Inflammatory macrophage treated with lipopolysaccharide for 1 hour (primary cell): ENCODE measurements around the gene RNF148.

Source experiments
- DNase-seq, 2 donors: peaks; one replicate each; pipeline ENCODE4 v3.0.0-alpha.2; 2020 to 2022

RNF148 gene, protein sequence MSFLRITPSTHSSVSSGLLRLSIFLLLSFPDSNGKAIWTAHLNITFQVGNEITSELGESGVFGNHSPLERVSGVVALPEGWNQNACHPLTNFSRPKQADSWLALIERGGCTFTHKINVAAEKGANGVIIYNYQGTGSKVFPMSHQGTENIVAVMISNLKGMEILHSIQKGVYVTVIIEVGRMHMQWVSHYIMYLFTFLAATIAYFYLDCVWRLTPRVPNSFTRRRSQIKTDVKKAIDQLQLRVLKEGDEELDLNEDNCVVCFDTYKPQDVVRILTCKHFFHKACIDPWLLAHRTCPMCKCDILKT

DNA sequence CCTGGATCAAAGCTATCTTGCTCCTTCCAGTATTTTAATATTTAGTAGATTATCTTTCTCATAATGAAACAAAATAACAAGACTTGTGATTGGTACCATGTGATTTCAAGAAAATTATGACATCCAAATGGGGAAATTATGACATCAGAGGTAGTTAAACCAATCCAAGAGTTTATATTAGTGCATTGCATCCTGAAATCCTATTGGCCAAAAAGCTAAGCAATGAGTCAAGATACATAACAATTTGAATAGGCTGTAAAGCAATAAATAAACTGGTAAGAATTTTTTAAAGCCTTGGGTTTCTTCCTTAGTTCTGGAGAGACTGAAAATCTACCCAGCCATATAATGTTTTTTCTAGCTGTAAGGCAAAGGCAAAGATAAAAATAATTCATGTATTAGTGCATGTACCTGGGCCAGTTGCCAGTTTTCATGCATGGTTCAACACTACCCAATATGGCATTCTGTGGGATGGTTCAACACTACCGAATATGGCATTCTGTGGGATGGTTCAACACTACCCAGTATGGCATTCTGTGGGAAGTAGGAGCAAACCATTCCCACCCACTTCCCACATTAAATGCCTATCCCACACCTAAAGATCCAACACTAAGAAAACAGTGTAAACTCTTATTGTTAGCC is at the start of gene RNF148:
RNF148 (minus strand) TSS at position 51 of the 639 bp plus-strand sequence. CDS start 172 bp downstream, outside the sequence.
- no peak for DNase-seq

DNA sequence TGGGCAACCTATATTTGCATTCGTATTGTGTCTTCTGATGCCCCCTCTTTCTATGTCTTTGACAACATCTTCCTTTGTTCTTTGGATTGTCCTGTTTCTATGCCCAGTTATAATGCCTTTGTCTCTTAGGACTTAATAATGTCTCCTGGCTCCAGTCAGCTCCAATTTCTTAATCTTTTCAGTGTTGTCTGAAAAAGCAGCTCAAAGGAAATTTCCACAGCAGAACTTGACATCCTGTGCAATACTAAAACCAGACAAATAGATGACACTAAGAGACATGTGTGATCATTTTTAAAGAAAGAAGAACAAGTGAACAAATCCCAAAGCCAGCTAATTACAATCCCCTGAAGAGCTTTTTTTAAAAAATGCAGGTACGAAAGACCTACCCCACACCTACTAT is 47.7 kb upstream of the RNF148 start:
- no peak for DNase-seq

DNA sequence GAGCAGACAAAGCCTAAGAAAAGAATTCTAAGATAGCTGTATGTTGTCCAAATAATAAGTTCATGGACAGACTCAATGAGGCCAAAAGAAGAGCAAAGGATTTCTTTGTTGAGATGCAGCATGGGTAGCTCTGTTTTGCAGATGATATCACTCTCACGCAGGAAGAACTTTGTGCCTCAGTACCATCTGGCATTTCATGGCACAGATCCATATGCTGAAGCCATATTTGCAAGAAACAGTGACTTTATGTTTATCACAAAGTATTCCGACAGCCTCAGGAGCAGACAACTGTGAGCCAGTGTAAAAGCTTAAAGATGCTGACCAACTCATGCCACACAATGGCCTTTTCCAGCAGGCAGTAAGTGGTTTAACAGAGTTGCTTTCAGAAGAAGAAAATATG is 45.5 kb upstream of the RNF148 start:
- no peak for DNase-seq

DNA sequence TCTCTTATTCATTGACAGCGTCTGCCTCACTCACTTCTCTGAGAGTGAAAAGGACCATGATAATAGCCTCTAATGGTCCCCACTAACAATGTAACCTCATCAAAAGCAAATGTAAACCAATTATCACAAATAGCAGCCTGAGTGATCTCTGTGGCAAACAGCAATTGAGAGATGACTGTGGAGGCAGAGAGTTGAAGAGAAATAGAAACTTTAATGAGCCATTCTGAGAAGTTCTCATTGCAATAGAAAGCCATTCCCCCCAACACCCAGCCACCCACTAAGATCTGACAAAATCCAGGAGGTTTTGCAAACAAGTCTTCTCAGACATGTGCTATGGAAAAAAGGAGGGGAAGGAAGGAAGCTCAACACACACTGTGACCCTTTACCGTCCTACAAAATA is 44.2 kb upstream of the RNF148 start:
- no peak for DNase-seq

DNA sequence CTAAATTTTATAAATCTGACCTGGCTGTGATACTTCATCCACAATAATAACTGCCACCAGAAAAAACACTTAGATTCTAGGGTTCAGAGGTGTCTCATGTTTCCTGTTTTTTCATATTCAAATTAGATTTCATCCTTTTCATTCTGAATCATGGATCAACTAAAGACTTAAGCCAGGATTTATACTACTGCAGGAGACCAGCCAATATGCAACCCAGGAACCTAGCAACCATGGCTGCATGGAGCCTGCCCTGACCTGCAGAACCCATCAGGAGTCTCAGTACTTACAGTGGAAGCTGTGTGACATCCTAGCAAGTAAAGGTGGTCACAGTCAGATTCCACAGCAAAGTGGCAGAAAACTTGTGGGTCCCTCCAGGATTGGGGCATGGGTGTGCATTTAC is 40.5 kb upstream of the RNF148 start:
- no peak for DNase-seq

DNA sequence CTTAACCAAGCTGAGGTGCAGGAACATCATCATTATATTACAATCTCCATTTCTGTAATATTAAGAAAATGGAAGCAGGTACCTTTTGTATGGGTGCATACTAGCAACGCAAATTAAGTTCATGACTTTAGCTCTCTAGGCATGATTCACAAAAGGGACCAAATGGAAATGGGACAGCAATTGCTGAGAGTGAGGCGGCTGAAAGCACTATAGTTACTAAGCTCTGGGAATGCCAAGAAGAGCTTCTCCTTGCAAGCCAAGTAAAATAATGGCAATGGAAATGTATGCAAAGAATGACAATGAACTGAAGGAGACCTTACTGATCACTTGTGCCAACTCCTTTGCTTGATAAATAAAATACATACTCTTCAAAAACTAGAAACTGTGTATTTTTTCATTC is 36.2 kb upstream of the RNF148 start:
- DNase-seq = no peak

DNA sequence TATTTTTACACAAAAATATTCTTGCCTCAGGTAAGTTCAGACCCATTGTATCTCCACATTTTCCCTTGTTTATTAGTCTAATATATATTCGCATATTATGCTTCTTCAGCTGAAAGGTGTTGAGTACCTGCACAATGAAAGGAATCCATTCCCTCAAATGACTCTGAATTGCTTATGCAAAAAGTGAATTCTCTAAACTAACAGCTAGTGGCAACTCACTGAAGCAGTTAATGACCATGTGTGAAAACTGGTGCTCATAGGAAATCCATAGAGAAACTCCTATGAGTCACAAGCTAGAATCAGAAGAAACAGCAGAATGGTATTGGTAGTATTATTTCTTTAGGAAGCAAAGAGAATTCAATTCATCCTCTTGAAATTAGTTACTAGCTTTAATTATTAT is 33.5 kb upstream of the RNF148 start:
- no peak for DNase-seq

DNA sequence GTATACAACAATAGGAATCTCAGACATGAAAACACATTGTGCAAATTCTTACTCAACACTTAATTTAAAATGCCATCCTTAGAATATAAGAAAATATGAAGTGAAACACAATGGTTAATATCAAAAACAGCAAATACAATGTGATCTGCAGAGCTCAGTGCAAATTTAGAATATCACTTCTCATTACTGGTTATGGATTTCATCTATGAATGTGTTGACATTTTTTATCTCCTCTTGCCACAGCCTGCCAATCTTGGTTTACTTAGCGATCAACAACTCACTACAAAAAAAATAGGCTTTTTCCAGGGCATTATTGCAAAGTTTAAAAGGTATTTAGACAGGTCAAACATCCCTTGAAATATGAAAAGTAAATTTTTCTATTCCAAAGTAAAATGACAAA is 25.0 kb upstream of the RNF148 start:
- DNase-seq = no peak

DNA sequence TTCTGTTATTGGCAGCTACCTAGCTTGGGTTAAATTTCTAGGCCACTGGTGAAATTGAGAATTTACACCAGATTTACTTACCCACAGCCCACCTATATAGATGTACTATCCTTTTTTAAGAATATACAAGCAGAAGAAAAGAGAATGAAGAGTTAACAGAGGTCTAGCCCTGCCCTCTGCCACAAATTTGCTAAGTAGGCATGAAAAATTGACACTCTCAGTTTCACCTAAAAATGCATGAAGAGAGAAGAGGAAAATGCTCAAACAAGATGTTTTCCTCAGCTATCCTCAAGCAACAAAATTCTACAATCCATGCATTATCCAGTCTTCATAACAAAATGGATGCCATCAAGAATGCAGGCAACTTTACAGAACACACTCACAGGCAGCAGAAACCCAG is 24.6 kb upstream of the RNF148 start:
- DNase-seq = no peak

DNA sequence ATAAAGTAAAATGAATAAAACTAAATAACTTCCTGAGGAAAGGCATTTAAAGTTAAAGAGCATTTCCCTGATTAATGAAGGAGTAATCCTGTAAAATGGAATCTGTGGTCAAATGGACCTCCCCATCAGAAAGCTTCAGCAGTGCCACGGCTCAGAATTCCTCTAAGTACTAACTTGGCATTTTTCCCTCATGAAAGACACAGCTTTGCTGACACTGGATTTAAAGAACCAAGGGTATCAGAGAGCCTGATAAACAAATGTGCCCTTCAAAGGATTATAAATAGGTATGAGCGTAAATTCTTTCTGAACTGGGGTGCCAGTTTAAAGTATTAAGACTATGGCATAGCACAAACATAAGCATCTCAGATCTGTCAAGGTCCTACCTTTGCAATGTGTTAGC is 24.2 kb upstream of the RNF148 start:
- no peak for DNase-seq

DNA sequence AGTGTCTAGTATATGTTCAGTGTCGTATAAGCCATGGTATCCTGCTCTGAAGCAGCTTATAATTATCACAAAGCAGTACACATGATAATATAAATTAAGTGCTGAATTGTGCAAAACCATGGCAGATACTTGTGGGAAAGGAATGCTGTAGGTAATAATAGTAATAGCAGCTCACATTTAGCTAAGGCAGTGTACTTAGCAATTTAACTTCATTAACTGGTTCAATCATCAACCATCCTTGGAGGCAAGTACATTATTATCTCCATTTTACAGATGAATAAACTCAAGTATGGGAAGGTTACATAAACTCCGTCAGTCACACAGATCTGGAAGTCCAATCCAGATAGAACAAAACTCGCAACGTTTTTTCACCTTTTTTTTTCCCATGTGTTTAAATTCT is 21.6 kb upstream of the RNF148 start:
- no peak for DNase-seq

DNA sequence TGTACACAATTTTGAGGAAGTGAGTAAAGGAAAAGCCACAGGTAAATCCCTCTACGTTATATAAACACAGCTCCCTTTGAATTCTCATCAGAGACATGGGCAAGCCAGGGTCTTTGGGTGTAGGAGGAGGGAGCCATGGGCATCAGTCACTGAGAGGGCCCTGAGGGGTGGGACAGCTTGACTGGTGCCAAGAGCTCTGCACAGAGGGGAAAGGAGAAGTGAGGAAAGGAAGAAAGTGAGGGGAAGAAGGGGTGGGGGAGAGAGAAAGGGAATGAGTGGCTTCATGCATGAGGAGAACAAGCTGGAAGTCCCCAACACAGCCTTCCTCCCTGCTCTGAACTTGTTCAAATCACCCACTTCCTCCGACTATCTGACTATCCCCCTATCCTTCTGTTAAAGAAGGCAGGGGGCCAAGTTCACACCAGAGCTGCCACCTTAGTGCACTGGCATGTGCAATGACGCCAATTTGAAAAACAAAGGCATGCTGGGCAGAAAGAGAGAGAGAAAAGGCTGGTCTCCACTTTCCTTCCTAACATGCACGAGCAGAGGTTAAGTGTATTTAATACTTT is 16.4 kb upstream of the RNF148 start:
- DNase-seq = no peak

DNA sequence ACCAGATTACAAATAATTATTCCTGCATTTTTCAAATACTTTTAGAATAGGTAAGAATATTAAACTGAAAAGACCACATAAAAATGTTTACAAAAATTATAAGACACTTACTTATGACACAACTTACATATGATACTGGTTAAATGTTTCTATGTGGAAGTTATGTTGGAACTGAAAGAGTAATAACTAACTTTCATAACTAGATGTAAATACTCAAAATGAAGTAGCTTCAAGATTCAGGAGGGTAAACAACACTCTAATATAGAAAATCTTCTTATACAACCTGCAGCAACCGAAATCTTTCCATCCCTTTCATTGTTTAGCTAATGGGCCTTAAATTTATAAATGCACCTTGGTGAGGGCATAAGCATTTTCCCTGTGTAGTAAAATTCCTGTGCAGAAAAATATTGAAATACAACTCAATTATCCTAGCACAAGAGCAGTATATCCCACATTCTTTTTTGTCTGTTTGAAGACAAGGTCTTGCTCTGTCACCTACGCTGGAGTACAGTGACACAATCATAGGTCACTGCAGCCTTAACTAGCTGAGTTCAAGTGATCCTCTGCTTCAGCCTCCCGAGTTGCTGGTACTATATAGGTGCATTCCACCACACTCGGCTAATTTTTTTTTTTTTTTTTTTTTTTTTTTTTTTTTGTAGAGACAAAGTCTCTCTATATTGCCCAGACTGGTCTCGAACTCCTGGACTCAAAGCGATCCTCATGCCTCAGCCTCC is 14.8 kb upstream of the RNF148 start:
- DNase-seq = no peak

DNA sequence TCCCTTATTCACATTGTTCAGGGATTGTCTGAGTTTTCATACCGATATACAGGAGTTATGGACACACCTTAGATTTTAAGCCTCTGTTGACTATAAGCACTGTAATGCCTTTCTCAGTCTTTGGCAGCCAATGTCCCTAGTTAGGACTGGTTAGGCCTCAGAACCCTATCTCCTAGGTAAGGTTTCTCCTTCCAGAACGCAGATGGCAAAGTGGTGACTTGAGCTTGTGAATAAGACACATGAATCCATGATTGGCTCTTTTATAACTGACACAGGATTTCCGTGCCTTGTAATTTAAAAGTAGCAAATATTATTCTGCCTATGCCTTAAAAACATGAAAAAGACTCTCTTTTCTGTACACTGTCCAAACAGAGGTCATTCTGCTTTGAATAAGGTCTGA is 12.5 kb upstream of the RNF148 start:
- no peak for DNase-seq

DNA sequence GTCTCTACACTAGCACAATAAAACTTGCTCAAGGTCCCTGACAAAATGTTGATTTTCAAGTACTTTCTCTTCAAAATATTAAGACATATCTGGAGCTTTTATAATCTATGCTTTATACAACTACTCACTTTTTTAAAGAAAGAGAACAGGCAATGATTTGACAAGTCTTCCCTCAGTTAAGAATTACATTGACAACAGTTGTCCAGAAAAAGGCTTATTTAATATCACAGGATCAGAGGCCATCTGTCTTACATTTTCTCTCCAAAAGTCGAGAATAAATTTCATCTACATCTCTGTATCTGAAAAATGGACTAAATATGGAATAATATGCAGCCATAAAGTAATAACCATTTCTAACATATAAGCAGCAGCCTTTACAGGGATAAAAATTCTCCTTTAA is 8.2 kb upstream of the RNF148 start:
- no peak for DNase-seq

DNA sequence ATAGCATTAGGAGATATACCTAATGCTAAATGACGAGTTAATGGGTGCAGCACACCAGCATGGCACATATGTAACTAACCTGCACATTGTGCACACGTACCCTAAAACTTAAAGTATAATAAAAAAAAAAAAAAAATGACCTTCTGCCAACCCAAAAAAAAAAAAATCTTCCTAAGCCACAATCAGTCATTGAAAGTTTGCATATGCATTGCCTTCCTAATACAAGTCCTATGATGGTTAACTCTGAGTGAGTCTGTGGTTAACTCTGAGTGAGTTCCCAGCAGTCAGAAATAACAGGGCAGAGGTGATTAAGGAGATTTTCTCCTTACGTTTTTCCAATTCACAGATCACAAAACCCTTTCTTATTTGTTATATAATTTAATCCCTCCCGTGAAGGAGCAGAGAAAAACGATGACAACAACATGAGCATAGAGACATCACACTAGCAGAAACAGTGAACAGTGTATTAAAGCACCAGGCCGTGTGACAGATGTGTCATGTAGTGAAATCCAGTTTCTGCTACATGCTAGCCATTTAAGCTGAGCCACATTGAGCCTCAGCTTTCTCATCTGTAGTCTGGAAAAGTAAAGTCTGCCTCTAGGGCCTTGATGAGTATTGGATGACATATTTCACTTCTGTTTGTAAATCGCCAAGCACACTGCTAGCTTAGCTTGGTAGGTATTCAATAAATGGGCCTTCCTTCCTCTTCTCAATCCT is 7.4 kb upstream of the RNF148 start:
- DNase-seq = no peak

DNA sequence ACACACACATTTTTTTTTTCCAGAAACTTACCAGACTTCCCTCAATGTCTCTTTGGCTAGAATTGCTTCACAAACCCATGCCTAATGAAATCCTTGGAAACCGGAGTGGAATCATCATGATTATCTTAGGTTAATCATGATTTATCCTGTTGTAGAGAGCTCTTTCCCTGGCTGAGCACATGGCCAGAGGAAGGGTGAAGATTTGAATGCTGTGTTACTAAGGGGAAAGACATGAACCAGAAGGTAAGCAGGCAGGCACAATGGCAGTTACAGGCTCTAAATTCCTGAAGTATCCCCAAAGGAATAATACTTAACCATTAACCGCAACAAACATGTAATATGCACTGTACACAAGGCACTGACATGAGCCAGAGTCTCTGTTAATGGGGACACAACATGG is 4.1 kb upstream of the RNF148 start:
- DNase-seq = no peak

DNA sequence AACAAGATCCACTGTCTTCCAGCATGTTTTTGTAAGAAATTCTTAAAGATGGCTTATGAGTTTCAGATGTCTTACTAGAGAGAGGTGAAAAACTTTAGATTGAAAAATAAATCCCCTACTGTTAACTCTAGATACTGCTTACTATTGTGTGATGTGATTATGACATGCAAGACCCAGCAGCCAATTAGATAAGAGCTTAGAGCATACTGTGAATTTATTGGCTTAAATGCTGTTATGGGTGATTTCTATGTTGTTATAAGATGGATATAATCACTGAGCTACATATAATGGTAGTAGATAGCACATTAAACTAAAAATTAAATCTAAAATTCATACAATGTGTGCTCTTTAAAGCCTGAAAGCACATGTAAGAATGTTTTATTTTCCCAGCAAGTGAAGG is 3.7 kb downstream of the RNF148 start, which contains the start of gene RNF133:
RNF133 (minus strand) TSS at position 101 of the 400 bp plus-strand sequence. CDS start 199 bp downstream, outside the sequence.
- DNase-seq = no peak

DNA sequence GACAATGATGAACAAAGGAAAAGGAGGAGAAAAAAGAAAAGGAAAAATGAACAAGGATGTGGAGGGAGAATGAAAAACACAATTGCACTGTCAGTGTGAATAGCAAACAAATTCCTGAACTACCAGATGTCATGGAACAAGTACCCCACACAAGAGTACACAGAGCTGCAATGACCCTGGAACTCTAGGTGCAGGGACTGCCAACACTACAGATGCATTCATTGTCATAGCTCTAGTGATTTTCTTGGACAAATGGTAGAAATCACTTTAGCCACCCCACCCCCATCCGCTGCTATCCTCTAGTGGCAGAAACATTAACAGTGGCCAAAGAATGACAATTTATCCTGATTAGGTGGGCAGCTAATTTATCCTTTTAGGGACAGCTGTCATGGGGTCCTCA is 6.9 kb downstream of the RNF148 start:
- DNase-seq = no peak

DNA sequence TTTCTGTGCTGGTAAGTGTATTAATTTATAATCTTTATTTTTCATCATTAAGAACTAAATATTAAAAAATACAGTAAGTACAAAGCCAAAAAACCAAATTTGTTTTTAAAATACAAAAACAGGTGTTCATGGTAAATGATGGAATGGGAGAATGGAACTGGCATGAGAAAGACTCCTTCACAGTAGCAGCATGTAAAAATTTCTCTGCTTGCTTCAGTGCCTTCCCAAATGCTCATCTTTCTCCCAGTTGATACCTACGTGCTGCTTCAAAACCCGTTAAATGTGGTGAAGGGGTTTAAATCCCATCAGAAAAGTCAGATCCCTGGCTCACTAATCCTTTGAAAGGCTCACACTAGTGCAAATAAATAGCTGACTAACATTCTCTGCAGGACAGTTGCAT is 8.0 kb downstream of the RNF148 start:
- DNase-seq = no peak

DNA sequence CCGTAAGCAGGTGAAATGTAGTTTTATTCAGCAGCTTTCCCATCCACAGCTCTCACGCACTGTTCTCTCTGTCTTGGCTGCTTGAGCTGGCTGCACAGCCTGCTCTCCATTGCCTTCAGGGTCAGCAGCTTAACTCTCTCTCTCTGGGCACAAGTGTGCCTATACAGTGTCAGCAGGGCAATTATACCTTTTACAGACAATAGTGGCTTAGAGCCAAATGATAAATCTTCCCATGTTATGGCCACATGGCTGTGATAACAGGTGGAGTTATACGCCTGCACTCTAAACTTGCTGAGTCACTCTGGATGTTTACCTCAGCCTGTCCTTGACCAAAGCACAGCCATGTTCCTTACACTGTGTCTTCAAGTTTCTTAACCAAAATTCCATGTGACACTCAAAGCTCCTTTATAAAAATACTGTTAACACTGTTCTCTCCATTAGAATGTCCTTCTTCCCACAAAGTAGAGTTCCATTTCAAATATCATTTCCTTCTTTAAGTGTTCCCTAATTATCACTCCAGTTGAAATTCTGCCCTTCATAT is 9.9 kb downstream of the RNF148 start:
- no peak for DNase-seq

DNA sequence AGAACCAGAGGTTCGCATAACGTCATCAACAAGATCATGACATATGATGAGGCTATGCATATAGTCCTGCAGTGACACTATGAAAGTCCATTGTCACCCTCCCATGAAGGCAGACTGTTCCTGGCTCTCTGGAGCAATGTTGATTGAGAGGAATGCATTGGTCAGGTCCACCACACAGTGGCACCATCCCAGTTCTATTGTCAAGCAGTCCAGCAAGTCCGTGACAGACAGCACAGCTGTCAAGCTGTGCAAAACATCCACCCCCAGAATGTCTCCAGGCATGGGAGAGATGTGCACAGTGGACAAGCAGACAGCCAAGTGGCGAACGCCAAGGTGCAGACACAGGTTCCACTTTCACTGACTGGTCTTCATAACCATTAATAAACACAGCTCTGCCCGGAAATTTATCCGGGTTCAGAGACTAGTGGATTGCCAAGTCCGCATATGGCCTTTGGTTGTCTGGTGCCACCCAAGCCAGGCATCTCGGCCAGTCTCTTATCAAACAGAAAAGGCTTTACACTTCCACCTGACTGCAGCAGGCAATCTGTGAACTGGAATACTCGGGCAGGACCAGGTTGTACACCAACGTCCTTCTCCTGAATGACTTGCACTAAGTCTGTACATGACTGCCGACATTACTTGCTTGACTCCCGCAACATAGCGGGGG is 11.0 kb downstream of the RNF148 start:
- DNase-seq = no peak
